Measurements from ENCODE around the gene CBLC. TPM values are rescaled to one million over a fixed set of nuclear protein-coding genes. Genes with fewer than 3 reads are reported as not detected.
A peak's percentile ranks its signal among the peaks of the same experiment; 100 is the strongest.
"Not testable (repeated sequence)": the region's sequence is repeated elsewhere in the genome, so short reads cannot be mapped to it uniquely, and the experiment has no call there.

The CBLC gene
- total RNA-seq, 1 experiment from 2014 or later, result 25.4 TPM

DNA sequence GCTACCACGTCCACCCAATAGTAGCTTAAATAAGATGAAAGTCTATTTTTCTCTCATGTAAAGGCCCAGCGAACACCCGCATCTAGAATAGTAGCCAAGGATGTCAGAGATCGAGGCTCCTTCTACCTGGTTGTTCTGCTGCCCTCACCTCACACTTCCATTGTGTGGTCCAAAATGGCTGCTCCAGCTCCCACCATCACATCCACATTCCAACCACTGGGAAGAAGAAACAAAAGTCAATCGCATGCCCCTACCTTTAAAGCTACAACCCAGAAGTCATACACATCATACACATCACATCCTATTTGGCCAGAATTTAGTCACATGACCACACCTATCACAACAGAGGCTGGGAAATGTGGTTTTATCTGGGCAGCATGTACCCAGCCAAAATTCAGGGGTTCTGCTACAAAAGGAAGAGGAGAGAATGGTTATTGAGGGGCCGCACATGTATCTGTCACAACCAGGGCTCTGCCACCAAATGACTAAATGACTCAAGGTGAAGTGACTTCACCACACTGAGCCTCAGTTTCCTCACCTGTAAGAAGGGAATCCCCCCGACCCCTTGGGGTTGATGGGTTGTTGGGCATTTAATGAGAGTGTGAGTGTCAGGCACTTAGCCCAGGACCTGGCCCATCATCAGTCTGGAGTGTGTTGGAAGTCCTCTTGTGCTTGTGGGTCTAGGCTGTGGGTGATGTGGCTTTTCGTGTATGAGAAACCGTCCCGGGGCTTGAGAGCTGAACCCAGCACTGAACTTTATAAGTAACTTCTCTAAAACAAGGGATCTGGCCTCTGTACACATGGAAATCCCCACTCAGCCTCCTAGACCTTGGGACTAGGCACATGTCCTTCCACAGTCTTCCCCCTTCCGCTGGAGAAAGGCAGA lies 10.2 kb upstream of the CBLC start:
- no peaks in the 10 kb centered on the region for H4K20me1 ChIP-seq (ENCODE audit: low read length)
- H3K79me2 ChIP-seq (ENCODE audit: low read length), result no peaks in the 10 kb centered on the region
- no peak overlapping the region for H3K4me3 ChIP-seq (ENCODE audit: low read length)
- no peaks in the 10 kb centered on the region for H3K36me3 ChIP-seq (ENCODE audit: low read depth, low read length)
- H3F3A ChIP-seq (ENCODE audit: low read length, unreplicated experiment), result no peaks in the 10 kb centered on the region
- H3K27me3 ChIP-seq (ENCODE audit: low read length), result no peaks in the 10 kb centered on the region
- H3K9me2 ChIP-seq (replicated peaks; ENCODE audit: low read length), result no peaks in the 10 kb centered on the region
- no peaks in the 10 kb centered on the region for H3K9me3 ChIP-seq (ENCODE audit: low read length)
- intact Hi-C loops (cut with micrococcal nuclease), result no loop called here
- no peak overlapping the region for H3K9ac ChIP-seq (ENCODE audit: low read length)
- no peak overlapping the region for H2AFZ ChIP-seq (ENCODE audit: low read length)
- no peak overlapping the region for H3K4me2 ChIP-seq (ENCODE audit: low read length)
- ChIA-PET POLR2A (ENCODE audit: unreplicated experiment) (no interaction called here), CTCF (interaction anchor here (1.0 kb wide), 1 partner anchor 43 kb away, joined by 3 read pairs; no protein-coding TSS in a partner anchor)
- 0 out of 2 replicates have a peak, but pooled peaks cover 3% of the 10 kb centered on the region for H3K4me1 ChIP-seq (ENCODE audit: insufficient read depth, low read length)
- ATAC-seq (no peak), DNase-seq (no peak)
- BruUV-seq (replicated peaks), result no TSS peak
- TF ChIP-seq EZH2phosphoT487 (IDR thresholded peaks at IDR 0.05; ENCODE audit: borderline replicate concordance, low read length) (no peak), EZH2 (IDR thresholded peaks at IDR 0.05; ENCODE audit: low read length, unreplicated experiment) (no peak)
- TF ChIP-seq, protein P1, sequence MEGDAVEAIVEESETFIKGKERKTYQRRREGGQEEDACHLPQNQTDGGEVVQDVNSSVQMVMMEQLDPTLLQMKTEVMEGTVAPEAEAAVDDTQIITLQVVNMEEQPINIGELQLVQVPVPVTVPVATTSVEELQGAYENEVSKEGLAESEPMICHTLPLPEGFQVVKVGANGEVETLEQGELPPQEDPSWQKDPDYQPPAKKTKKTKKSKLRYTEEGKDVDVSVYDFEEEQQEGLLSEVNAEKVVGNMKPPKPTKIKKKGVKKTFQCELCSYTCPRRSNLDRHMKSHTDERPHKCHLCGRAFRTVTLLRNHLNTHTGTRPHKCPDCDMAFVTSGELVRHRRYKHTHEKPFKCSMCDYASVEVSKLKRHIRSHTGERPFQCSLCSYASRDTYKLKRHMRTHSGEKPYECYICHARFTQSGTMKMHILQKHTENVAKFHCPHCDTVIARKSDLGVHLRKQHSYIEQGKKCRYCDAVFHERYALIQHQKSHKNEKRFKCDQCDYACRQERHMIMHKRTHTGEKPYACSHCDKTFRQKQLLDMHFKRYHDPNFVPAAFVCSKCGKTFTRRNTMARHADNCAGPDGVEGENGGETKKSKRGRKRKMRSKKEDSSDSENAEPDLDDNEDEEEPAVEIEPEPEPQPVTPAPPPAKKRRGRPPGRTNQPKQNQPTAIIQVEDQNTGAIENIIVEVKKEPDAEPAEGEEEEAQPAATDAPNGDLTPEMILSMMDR (conservative IDR thresholded peaks at IDR 0.05; ENCODE audit: low read depth, low read length), result no peak
- H3K27ac ChIP-seq (ENCODE audit: low read length), result no peak overlapping the region

DNA sequence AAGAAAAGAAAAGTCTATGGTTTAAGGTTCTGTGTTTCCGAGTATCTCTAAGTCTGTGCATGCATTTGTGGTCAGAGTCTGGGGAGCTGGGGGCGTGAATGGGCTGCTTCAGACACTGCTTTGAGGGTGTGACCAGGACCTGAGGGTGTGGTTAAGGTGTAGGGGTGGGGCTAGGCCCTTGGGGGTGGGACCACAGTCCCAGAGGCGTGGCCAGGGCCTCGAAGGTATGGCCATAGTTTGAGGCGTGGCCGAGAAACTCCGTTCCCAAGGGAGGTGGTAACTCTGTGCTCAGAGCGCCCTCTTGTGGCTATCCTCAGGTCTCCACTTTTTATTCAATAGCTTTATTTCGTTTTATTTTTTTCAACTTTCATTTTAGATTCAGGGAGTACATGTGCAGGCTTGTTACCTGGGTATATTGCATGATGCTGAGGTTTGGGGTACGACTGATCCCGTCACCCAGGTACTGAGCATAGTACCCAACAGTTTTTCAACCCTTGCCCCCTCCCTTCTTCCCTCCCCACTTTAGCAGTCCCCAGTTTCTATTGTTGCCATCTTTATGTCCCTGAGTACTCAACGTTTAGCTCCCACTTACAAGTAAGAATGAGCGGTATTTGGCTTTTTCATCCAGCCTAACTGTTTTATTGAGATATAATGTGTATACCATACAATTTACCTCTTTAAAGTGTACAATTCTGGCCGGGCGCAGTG lies 7.0 kb upstream of the CBLC start:
- peak overlapping the region; percentile 37; the same call in 1 of the 2 replicates for H3K4me3 ChIP-seq (ENCODE audit: low read length)
- no peak overlapping the region for H3K27ac ChIP-seq (ENCODE audit: low read length)
- no peaks in the 10 kb centered on the region for H3F3A ChIP-seq (ENCODE audit: low read length, unreplicated experiment)
- TF ChIP-seq EZH2 (IDR thresholded peaks at IDR 0.05; ENCODE audit: low read length, unreplicated experiment) (no peak), EZH2phosphoT487 (IDR thresholded peaks at IDR 0.05; ENCODE audit: borderline replicate concordance, low read length) (no peak)
- TF ChIP-seq, protein P1 (conservative IDR thresholded peaks at IDR 0.05; ENCODE audit: low read depth, low read length), result peak; percentile 76
- BruUV-seq (replicated peaks), result no TSS peak
- no peaks in the 10 kb centered on the region for H3K9me2 ChIP-seq (replicated peaks; ENCODE audit: low read length)
- 0 out of 2 replicates have a peak overlapping the region, but pooled peaks have one; percentile 33 for H3K9ac ChIP-seq (ENCODE audit: low read length)
- POLR2A ChIA-PET (ENCODE audit: unreplicated experiment), result interaction anchor here (0.7 to 0.9 kb wide), 3 partner anchors 27 to 48 kb away, joined by 3 to 4 read pairs (median 3); no protein-coding TSS in a partner anchor
- intact Hi-C loops (cut with micrococcal nuclease), result loop anchor here (1.0 to 5.0 kb wide), 6 partner anchors 37 to 182 kb away; partner anchors contain the start of genes BCAM and NECTIN2
- H3K27me3 ChIP-seq (ENCODE audit: low read length), result no peaks in the 10 kb centered on the region
- H3K36me3 ChIP-seq (ENCODE audit: low read depth, low read length), result no peaks in the 10 kb centered on the region
- H2AFZ ChIP-seq (ENCODE audit: low read length), result peak overlapping the region; percentile 78
- DNase-seq (peak; percentile 97), ATAC-seq (peak; percentile 94)
- peak overlapping the region; percentile 77 for H3K4me2 ChIP-seq (ENCODE audit: low read length)
- H3K4me1 ChIP-seq (ENCODE audit: insufficient read depth, low read length), result peaks cover 28% of the 10 kb centered on the region
- no peaks in the 10 kb centered on the region for H3K9me3 ChIP-seq (ENCODE audit: low read length)
- no peaks in the 10 kb centered on the region for H3K79me2 ChIP-seq (ENCODE audit: low read length)
- H4K20me1 ChIP-seq (ENCODE audit: low read length), result no peaks in the 10 kb centered on the region
- CTCF ChIA-PET, result interaction anchor here (0.6 to 2.6 kb wide), 11 partner anchors 17 to 200 kb away, joined by 3 to 53 read pairs (median 4); partner anchors contain the start of gene NECTIN2

DNA sequence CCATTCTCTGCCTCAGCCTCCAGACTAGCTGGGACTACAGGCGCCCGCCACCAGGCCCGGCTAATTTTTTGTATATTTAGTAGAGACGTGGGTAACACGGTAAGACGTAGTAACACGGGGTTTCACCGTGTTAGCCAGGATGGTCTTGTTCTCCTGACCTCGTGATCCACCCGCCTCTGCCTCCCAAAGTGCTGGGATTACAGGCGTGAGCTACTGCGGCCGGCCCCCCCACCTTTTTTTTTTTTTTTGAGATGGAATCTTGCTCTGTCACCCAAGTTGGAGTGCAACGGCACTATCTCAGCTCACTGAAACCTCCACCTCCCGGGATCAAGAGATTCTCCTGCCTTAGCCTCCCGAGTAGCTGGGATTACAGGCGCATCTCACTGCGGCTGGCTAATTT lies 5.5 kb upstream of the CBLC start:
- not testable (repeated sequence) for H3K79me2 ChIP-seq (ENCODE audit: low read length); H2AFZ ChIP-seq (ENCODE audit: low read length); H3K36me3 ChIP-seq (ENCODE audit: low read depth, low read length); H3K27ac ChIP-seq (ENCODE audit: low read length); H3K4me2 ChIP-seq (ENCODE audit: low read length); H3K9me3 ChIP-seq (ENCODE audit: low read length); ATAC-seq; H3K27me3 ChIP-seq (ENCODE audit: low read length); H3K9me2 ChIP-seq (replicated peaks; ENCODE audit: low read length); DNase-seq; H4K20me1 ChIP-seq (ENCODE audit: low read length); BruUV-seq (replicated peaks); H3F3A ChIP-seq (ENCODE audit: low read length, unreplicated experiment); H3K4me3 ChIP-seq (ENCODE audit: low read length); H3K9ac ChIP-seq (ENCODE audit: low read length)
- ChIA-PET POLR2A (ENCODE audit: unreplicated experiment) (interaction anchor here (0.6 kb wide), 1 partner anchor 183 kb away, joined by 3 read pairs; the partner anchor contains the start of gene CLPTM1), CTCF (interaction anchor here (0.5 to 2.6 kb wide), 4 partner anchors 24 to 50 kb away, joined by 3 to 53 read pairs (median 8); no protein-coding TSS in a partner anchor)
- peaks cover 42% of the 10 kb centered on the region for H3K4me1 ChIP-seq (ENCODE audit: insufficient read depth, low read length)
- intact Hi-C loops (cut with micrococcal nuclease), result loop anchor here (5.0 kb wide), 3 partner anchors 35 to 120 kb away; partner anchors contain the start of genes BCAM and NECTIN2
